ENCODE measurements around the gene EAPP.
"Not testable (repeated sequence)": the region's sequence is repeated elsewhere in the genome, so short reads cannot be mapped to it uniquely, and the experiment has no call there.

The EAPP gene, protein sequence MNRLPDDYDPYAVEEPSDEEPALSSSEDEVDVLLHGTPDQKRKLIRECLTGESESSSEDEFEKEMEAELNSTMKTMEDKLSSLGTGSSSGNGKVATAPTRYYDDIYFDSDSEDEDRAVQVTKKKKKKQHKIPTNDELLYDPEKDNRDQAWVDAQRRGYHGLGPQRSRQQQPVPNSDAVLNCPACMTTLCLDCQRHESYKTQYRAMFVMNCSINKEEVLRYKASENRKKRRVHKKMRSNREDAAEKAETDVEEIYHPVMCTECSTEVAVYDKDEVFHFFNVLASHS

DNA sequence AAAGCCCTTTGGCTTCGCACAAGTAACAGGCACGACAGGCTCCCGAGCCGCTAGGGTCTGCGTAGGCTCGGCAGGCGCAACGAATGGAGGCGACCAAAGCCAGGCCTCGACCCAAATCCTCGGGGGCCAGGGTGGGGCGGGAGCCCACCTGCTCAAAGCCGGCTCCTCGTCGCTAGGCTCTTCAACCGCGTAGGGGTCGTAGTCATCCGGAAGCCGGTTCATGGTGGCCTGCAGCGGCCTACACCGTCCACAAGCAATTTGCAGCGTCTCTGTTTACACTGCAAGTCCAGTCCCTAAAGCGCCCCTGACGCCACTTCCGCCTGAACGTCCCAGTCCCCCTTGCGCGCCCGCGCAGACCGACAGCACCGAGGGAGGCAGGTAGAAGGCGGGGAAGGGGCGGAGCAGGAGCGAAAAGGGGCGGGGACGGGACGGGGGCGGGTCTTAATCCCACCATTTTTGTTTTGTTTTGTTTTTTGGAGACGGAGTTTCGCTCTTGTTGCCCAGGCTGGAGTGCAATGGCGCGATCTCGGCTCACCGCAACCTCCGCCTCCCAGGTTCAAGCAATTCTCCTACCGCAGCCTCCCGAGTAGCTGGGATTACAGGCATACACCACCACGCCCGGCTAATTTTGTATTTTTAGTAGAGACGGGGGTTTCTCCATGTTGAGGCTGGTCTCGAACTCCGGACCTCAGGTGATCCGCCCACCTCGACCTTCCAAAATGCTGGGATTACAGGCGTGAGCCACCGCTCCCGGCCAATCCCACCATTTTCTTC lies at the start of gene EAPP:
Gene EAPP (minus strand): TSS at position 295 of the 774 bp plus-strand sequence. CDS start 73 bp downstream, at position 222.
- DNase-seq, result peak; percentile 96

DNA sequence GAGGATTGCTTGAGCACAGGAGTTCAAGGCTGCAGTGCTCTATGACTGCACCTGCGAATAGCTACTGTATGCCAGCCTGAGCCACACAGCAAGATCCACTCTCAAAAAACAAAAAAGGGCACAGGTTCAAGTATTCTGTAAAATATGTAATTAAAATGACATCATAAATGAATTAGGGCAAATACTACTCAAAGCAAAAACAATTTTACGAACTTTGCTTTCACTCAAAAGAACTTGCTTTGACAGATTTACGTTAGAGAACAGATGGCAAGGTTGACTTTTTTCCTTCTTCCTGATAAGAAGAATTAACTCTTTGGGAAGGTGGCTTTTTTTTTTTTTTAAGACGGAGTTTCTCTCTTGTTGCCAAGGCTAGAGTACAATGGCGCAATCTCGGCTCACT lies 44.0 kb upstream of the EAPP start:
- no peak for DNase-seq

DNA sequence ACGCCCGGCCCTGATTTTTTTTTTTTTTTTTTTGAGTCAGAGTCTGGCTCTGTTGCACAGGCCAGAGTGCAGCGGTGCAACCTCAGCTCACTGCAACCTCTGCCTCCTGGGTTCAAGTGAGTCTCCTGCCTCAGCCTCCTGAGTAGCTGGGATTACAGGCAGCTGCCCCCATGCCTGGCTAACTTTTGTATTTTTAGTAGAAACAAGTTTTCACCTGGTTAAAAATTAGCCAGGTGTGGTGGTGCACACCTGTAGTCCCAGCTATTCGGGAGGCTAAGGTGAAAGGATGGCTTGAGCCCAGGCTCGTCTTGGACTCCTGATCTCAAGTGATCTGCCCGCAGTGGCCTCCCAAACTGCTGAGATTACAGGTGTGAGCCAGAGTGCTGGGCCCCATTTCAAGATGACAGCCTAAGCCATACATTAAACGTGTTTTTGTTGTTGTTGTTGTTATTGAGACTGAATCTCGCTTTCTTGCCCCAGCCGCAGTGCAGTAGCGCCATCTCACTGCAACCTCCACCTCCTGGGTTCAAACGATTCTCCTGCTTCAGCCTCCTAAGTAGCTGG lies 42.7 kb upstream of the EAPP start:
- DNase-seq, result no peak

DNA sequence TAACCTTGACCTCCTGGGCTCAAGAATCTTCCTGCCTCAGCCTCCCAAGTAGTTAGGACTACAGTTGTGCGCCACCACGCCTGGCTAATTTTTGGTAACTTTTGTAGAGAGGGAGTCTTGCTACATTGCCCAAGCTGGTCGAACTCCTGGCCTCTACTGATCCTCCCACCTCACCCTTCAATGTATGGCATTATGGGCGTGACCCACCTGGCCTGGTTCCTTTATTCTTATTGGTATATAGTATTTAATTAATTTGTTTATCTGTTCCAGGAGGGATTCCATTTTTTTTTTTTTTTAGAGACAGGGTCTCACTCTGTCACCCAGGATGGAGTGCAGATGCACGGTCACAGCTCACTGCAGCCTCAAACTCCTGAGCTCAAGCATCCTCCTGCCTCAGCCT lies 40.9 kb upstream of the EAPP start:
- no peak for DNase-seq

DNA sequence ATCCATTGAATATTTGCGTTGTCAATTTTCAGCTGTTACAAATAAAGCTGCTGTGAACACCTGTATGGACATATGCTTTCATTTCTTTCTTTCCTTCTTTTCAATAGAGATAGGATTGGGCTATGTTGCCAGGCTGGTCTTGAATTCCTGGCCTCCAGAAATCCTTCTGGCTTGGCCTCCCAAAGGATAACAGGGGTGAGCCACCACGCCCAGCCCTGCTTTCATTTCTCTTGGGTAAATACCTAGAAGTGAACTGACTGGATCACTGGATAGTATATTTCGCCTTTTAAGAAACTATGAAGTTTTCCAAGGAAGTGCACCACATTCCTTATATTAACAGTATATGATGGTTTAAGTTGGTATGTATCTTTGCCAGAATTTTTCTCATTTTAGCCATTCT lies 32.3 kb upstream of the EAPP start:
- DNase-seq, result no peak

DNA sequence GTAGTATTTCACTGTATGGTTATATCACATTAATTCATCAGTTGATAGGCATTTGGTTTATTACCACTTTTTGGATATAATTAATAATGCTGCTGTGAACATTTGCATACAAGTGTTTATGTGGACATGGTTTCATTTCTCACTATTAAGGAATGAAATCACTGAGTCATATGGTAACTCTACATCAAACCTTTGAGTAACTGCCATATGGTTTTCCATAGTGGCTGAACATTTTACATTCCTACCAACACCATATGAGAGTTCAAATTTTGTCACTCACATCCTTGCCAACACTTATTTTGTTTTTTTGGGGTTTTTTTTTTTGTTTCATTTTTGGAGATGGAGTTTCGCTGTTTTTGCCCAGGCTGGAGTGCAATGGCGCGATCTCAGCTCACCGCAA lies 30.2 kb upstream of the EAPP start:
- no peak for DNase-seq

DNA sequence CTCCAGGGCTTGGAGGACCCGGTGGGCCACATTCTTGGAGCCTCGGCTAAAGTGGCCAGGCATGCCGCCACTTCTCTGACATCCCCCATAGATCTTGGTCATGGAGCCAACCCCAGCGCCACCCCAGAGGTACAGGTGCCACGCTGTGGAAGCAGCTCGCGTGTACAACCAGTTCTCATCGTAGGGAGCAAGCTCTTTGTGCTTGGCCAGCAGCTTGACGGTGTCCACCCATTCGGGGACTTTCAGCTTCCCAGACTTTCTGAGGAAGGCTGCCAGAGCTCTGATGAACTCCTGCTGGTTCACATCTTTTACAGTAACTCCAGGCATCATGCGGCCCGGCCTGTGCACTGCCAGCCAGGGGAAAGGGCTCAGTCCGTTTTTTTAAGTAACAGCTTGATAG lies 29.3 kb upstream of the EAPP start:
- DNase-seq, result no peak

DNA sequence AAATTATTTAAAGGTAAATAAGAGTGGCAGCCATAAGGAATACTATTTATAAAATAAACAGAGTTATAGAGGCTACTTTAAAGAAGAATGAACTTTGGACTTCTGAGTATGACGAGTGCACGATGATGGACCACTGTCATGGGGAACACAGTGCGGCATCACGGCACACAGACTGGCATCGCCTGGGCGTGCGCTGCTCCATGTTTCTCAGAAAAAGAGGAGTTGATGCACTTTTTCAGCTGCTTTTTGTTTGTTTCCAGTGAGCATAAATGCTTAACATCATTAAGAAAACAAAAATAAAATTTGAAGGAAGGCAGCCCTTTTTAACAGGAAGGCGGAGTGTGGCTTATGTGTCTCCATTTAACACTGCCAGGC lies 23.3 kb upstream of the EAPP start:
- DNase-seq, result no peak

DNA sequence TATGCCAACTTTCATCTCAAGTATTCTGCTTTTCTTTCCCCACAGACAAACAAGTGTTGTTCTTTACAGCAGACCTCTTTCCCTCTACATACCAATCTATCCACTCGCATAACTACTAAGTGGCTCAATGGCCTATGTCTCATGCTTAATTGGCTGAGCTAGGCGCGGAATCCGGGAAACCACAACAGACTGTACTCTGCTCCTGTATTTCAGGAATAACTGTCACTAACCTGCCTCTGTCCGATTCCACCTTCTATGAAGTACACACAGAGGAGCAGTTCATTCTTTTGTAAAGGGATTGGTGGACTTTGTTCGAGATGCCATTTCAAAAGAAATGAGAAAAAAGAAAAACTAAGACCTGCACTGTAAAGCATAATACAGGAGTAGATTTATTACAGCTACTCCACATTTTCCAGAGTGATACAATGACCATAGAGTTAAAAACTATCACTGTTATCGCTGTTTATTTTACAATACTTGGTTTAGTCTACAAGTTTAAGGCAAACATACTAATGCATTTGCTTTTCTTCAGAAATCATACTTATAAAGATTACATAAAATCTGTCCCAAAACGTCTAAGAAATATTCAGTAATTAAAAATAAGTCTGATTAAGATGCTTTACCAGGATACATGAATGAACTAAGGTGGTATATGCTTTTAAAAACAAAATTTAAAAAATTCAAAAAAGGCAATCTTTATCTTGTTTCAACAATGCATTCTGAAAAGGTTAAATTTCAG lies 22.7 kb upstream of the EAPP start:
- DNase-seq, result not testable (repeated sequence)

DNA sequence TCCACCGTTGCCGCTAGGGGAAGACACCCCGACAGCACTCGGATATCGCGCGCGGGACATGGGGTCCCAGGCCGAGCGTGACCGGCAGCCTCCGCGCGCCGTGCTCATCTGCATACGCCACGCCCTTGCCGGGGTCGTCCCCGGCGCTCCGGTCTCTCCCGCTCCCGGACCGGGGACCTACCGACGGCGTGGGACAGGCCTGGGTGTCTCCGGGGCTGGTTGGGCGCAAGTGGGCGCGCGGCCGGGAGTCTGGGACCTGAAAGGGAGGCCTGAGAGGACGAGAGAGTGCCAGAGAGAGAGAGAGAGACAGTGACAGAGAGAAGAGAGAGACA lies 17.0 kb upstream of the EAPP start:
- not testable (repeated sequence) for DNase-seq

DNA sequence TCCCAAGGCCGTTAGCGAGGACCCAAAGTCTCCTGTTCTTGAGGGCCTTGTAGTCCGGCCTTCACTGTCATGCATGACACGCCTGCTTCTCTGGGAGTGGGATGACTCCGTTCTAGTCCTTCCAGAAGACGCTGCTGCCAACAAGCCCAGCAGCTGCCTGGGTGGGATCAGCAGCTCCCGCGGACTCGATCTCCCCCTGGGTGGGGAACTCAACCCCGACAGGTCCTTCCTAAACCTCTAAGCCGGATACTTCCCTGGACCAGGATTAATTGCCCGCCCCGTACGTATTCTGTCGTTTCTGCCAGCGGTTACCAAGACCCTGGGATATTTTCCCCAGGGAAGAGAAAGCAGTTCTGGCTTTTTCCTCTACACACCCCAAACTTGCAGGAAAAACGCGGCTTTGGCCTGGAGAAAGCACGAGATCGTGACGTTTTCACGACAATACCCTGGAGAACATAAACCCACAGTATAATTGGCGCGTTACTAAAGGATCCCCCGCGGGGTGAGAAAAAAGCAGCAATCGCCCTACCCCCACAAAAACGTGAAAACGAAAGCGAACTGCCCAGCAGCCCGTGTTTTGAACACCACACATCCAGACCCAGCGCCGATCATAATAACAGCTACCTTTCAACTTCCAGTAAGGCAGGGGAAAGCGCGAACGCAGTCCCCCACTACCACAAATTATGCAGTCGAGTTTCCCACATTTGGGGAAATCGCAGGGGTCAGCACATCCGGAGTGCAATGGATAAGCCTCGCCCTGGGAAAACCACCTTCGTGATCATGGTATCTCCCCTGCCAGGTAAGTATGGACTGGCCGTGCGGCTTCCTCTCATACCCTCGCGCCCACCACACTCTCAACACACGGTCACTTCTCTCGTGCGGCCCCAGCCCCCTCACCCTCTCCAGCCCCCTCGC lies 16.3 kb upstream of the EAPP start:
- DNase-seq, result not testable (repeated sequence)

DNA sequence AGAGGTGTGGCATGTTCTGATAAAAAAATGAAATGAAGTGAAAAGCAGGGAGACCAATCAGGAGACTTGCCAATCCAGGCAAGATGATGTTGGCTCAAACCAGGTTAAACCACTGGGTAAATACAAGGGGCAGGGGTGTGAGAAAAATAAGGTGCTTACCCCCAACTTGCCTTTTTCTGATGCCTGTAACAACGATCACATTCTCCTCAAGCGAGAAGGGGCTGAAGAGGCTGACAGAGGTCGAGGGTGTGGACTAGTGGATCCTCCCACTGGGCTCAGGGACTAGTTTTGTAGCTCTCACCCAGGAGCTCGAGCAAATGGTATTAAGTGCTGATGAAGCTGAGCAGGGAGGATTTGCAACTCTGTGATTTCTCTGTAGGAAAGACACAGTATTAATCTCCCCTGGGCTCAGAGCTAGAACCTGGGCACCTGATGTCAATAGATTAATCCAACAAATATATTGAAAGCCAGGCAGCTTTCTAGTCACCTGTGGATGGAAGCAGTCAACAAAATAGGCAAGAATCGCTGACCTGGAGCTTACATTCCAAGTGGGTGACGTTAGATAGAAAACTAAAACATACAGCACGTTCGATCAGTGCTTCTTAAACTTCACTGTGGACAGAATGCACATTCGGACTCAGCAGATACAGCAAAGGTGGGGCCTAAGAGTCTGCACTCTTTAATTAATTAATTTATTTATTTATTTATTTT lies 15.2 kb upstream of the EAPP start:
- DNase-seq, result no peak

DNA sequence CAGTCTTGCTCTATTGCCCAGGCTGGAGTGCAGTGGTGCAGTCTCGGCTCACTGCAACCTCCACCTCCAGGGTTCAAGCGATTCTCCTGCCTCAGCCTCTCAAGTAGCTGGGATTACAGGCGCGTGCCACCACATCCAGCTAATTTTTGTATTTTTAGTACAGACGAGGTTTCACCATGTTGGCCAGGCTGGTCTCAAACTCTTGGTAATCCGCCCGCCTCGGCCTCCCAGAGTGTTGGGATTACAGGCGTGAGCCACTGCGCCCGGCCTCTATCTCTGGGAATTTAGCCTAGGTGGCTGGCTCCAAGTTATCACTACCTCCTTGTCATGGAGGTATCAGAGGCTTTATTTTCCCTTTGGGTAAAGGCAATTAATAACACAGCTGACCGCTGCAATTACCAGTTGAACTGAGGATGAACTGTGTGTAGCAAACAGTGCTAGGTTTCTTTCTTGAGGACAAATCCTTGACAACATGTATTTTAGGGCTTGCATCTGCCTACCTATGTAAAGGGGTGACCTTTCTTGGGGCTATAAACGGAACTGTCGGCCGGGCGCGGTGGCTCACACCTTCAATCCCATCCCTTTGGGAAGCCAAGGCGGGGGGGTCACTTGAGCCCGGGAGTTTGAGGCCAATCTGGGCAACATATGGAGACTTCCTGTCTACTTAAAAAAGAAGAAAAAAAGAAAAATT lies 9.9 kb upstream of the EAPP start:
- not testable (repeated sequence) for DNase-seq

DNA sequence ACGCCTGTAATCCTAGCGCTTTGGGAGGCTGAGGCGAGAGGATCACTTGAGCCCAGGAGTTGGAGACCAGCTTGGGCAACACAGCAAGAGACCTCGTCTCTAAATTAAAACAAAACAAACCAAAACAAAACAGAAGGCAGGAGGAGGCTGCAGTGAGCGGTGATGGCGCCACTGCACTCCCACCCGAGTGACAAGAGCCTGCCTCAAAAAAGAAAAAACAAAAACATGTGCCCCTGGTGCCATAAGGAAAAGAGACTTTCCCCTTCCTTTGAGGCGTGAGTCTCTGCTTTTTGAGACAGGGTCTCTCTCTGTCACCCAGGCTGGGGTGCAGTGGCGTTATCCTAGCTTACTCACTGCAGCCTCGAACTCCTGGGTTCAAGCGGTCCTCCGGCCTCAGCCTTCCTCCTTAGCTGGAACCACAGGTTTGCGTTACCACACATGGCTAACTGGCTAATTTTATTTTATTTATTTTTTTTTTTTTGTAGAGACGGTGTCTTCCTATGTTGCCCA lies 9.0 kb upstream of the EAPP start:
- DNase-seq, result no peak

DNA sequence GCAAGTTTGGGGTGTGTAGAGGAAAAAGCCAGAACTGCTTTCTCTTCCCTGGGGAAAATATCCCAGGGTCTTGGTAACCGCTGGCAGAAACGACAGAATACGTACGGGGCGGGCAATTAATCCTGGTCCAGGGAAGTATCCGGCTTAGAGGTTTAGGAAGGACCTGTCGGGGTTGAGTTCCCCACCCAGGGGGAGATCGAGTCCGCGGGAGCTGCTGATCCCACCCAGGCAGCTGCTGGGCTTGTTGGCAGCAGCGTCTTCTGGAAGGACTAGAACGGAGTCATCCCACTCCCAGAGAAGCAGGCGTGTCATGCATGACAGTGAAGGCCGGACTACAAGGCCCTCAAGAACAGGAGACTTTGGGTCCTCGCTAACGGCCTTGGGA lies 7.6 kb upstream of the EAPP start:
- DNase-seq, result not testable (repeated sequence)

DNA sequence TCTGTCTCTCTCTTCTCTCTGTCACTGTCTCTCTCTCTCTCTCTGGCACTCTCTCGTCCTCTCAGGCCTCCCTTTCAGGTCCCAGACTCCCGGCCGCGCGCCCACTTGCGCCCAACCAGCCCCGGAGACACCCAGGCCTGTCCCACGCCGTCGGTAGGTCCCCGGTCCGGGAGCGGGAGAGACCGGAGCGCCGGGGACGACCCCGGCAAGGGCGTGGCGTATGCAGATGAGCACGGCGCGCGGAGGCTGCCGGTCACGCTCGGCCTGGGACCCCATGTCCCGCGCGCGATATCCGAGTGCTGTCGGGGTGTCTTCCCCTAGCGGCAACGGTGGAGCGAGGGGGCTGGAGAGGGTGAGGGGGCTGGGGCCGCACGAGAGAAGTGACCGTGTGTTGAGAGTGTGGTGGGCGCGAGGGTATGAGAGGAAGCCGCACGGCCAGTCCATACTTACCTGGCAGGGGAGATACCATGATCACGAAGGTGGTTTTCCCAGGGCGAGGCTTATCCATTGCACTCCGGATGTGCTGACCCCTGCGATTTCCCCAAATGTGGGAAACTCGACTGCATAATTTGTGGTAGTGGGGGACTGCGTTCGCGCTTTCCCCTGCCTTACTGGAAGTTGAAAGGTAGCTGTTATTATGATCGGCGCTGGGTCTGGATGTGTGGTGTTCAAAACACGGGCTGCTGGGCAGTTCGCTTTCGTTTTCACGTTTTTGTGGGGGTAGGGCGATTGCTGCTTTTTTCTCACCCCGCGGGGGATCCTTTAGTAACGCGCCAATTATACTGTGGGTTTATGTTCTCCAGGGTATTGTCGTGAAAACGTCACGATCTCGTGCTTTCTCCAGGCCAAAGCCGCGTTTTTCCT lies 7.0 kb upstream of the EAPP start:
- DNase-seq, result not testable (repeated sequence)

DNA sequence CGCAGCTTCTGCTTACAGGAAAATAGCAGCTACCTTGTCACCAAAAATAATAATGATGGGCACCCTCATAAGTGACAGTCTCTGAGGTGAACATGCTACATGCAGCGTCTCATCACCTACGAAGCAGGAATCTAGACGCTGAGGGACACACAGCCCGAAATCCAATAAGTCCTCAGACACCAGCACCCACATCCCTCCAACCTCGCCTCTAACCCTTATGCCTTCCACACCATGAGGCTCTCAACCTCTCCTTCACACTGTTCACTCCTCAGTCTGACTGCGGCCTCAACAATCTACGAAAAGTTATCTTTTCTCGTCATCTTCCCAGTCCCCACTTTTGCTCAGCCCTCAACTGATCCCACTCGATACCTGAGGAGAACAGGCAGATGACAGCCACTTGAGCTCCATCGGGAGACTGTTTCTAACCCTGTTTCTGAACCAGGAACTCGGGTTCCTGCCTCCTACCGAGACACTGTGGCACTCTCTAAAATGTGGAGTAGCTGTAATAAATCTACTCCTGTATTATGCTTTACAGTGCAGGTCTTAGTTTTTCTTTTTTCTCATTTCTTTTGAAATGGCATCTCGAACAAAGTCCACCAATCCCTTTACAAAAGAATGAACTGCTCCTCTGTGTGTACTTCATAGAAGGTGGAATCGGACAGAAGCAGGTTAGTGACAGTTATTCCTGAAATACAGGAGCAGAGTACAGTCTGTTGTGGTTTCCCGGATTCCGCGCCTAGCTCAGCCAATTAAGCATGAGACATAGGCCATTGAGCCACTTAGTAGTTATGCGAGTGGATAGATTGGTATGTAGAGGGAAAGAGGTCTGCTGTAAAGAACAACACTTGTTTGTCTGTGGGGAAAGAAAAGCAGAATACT lies 919 bp upstream of the EAPP start:
- not testable (repeated sequence) for DNase-seq

DNA sequence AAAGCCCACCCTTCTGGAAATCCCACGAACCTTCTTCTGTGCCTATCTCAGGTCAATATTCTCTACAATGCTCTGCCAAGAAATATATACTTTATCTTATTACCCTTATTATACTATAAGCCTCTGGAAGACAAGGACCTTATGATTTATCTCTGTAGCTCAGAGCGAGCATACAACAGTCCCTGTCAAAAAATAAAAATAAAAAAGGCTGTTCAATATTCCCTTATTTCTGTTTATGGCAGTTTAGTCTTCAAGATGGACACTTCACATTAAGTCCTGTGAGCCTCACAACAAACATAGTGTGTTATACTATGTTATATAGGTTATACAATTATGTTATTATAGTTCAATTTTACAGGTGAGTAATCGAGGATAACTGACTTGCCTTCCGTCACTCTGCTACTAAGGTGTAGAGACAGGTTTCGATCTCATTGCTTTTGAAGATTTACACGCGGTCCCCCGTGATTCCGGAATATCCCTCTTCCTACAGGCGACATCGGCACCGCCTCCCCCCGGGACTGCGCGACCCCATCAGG lies 562 bp downstream of the EAPP start:
- DNase-seq, result no peak

DNA sequence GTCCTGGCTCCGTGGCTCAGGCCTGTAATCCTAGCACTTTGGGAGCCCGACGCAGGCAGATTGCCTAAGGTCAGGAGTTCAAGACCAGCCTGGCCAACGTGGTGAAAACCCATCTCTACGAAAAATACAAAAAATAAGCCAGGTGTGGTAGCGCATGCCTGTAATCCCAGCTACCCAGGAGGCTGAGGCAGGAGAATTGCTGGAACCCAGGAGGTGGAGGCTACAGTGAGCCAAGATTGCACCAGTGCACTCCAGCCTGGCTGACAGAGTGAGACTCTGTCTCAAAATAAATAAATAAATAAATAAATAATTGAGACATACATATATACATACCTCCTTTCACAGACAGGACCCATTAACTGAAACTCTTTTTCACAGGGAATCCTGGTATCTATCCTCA lies 1.4 kb downstream of the EAPP start:
- DNase-seq, result not testable (repeated sequence)

All from stimulated activated CD8-positive, alpha-beta memory T cell treated with anti-CD3 and anti-CD28 coated beads, Interleukin-4, amount 100 ng/mL, for 48 hours (primary cell).